PC-3 (cell line): ENCODE measurements around the gene COG3. TPM values are rescaled to one million over a fixed set of nuclear protein-coding genes. Genes with fewer than 3 reads are reported as not detected.

Experiments
- ATAC-seq: fragments of 200-7000 bp; cut with Tn5 transposase; 2 replicates; pipeline ENCODE4 v1.9.1; 2020; ENCODE audit warnings: mild to moderate bottlenecking, moderate library complexity
- BruUV-seq: library from RNA; stranded (reverse); fragments of 400-500 nt; replicated peaks from 2 replicates; lab custom pipeline; 2021; lab: Mats Ljungman, UMichigan
- CTCF ChIA-PET: fragments of 300-600 bp; sonication (Branson Sonifier 250); formaldehyde crosslinking; loops from one replicate; lab custom pipeline; 2022; ENCODE audit warnings: antibody characterized with exemption; lab: Charles Lee
- POLR2A ChIA-PET: fragments of 300-600 bp; sonication (Branson Sonifier 250); formaldehyde crosslinking; loops from one replicate; lab custom pipeline; 2022; ENCODE audit warnings: antibody characterized with exemption; ENCODE audit not compliant: unreplicated experiment; lab: Charles Lee
- DNase-seq: peaks from one replicate; pipeline ENCODE4 v3.0.0-alpha.2; 2015
- H2AFZ ChIP-seq: fragments of 300-600 bp; sonication (generic); 2 replicates; pipeline ENCODE4 v1.6.0; 2016; ENCODE audit warnings: antibody characterized with exemption, low read length
- H3F3A ChIP-seq: fragments of 300-600 bp; sonication (generic); one replicate; pipeline ENCODE4 v1.6.0; 2017; ENCODE audit warnings: antibody characterized with exemption, low read length, control low read depth, mild to moderate bottlenecking; ENCODE audit not compliant: unreplicated experiment
- H3K27ac ChIP-seq: fragments of 300-600 bp; sonication (generic); 2 replicates; pipeline ENCODE4 v1.5.1; 2016; ENCODE audit warnings: mild to moderate bottlenecking, low read length
- H3K27me3 ChIP-seq: fragments of 300-600 bp; sonication (generic); 2 replicates; pipeline ENCODE4 v1.6.1; 2016; ENCODE audit warnings: low read length, mixed read lengths
- H3K36me3 ChIP-seq: fragments of 300-600 bp; sonication (generic); 2 replicates; pipeline ENCODE4 v1.6.1; 2016; ENCODE audit warnings: low read depth, mixed run types, low read length, mixed read lengths
- H3K4me1 ChIP-seq: fragments of 300-600 bp; sonication (generic); 2 replicates; pipeline ENCODE4 v1.5.1; 2016; ENCODE audit warnings: low read length; ENCODE audit not compliant: insufficient read depth
- H3K4me2 ChIP-seq: fragments of 300-600 bp; sonication (generic); 2 replicates; pipeline ENCODE4 v1.6.0; 2016; ENCODE audit warnings: low read length
- H3K4me3 ChIP-seq: fragments of 300-600 bp; sonication (generic); 2 replicates; pipeline ENCODE4 v1.5.1; 2016; ENCODE audit warnings: mild to moderate bottlenecking, low read length, mixed read lengths
- H3K79me2 ChIP-seq: fragments of 300-600 bp; sonication (generic); 2 replicates; pipeline ENCODE4 v1.6.1; 2017; ENCODE audit warnings: low read length, mixed read lengths
- H3K9ac ChIP-seq: fragments of 300-600 bp; sonication (generic); 2 replicates; pipeline ENCODE4 v1.6.0; 2016; ENCODE audit warnings: mild to moderate bottlenecking, low read length
- H3K9me2 ChIP-seq: fragments of 300-600 bp; sonication (generic); replicated peaks from 2 replicates; pipeline ENCODE4 v1.6.1; 2016; ENCODE audit warnings: mixed run types, low read length, mixed read lengths
- H3K9me3 ChIP-seq: fragments of 300-600 bp; sonication (generic); 2 replicates; pipeline ENCODE4 v1.6.1; 2016; ENCODE audit warnings: low read length, mixed read lengths
- H4K20me1 ChIP-seq: fragments of 300-600 bp; sonication (generic); 2 replicates; pipeline ENCODE4 v1.6.1; 2016; ENCODE audit warnings: low read length, mixed read lengths
- CTCF ChIP-seq: fragments of 300-600 bp; sonication (generic); conservative IDR thresholded peaks from 2 replicates; pipeline ENCODE4 v1.5.1; 2017; ENCODE audit warnings: antibody characterized with exemption, low read depth, mild to moderate bottlenecking, low read length
- EZH2 ChIP-seq: fragments of 300-600 bp; sonication (generic); IDR thresholded peaks from one replicate; pipeline ENCODE4 v1.6.1; 2017; ENCODE audit warnings: antibody characterized with exemption, mild to moderate bottlenecking, low read length; ENCODE audit not compliant: unreplicated experiment
- EZH2phosphoT487 ChIP-seq: fragments of 300-600 bp; sonication (generic); IDR thresholded peaks from 2 replicates; pipeline ENCODE4 v1.6.1; 2018; ENCODE audit warnings: mild to moderate bottlenecking, antibody characterized with exemption, low read length, borderline replicate concordance
- intact Hi-C: fragments of 100-400 bp; cut with micrococcal nuclease; formaldehyde crosslinking; loops from 2 replicates; pipeline ENCODE4 v1.9.0; 2023
- total RNA-seq: library from RNA; depleted of rRNA; stranded (reverse); fragments of >200 nt; gene quantifications from 2 replicates; pipeline ENCODE4 v1.2.3, GENCODE V29; 2014

Gene COG3
- total RNA-seq, 1 experiment from 2014 or later, result 28.8 TPM

- H3K4me3 ChIP-seq, result no peak overlapping the region
- H3K4me2 ChIP-seq, result no peak overlapping the region
- peaks cover 12% of the 10 kb centered on the region for H3K4me1 ChIP-seq
- no peak overlapping the region for H2AFZ ChIP-seq
- peaks cover 4% of the 10 kb centered on the region; the same call in 1 of the 2 replicates for H4K20me1 ChIP-seq
- H3K36me3 ChIP-seq, result no peaks in the 10 kb centered on the region; the same call in none of the 2 replicates
- no peak overlapping the region for H3K9ac ChIP-seq
- intact Hi-C loops, result no loop called here
- no peaks in the 10 kb centered on the region for H3F3A ChIP-seq
- H3K9me3 ChIP-seq, result no peaks in the 10 kb centered on the region
- H3K79me2 ChIP-seq, result peaks cover 75% of the 10 kb centered on the region
- H3K27me3 ChIP-seq, result no peaks in the 10 kb centered on the region
- ATAC-seq (no peak), DNase-seq (no peak)
- ChIA-PET CTCF (no interaction called here), POLR2A (no interaction called here)
- TF ChIP-seq EZH2 (no peak), CTCF (no peak), EZH2phosphoT487 (no peak)
- no peaks in the 10 kb centered on the region for H3K9me2 ChIP-seq
- no peak overlapping the region for H3K27ac ChIP-seq
- BruUV-seq, result no TSS peak
Observed at GRCh38 chr13:45473627-45474026, 8.9 kb downstream of the COG3 start.

DNA sequence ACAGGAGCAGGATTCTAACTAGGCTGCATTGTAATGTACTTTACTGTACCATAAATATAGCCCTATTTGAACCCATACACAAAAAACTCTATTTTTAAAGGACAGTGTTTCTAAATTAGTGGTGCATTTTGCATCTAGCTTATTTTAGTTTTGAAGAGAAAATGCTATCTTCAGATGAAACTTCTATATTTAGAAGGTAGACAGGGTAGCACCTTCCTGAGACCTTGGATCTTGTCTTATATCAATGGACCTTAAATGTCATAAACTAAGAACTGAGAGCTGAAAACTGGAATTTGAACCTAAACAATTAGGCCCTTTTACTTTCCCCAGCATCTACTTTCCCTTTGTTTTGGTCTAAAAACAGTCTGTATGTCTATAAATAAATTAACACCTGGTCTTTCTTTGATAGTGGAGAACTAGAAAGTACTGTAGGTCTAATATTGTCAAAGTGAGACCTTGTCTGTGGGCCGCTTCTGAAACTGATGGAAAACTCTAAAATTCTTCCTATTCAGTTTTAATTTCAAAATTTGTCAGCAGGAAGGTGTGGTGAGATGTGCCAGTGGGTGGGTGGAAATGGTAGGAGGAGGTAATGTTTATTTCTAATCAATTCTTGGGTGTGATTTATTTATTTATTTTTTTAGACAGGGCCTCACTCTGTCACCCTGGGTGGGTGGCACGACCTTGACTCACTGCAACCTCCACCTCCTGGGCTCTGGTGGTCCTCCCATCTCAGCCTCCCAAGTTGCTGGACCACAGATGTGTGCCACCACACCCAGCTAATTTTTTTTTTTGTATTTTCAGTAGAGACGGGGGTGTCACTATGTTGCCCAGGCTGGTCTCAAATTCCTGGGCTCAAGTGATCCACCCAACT lies 10.1 kb downstream of the COG3 start:
- Histone ChIP-seq H3K9me2 (no peaks in the 10 kb centered on the region), H3K4me3 (no peak overlapping the region), H3K36me3 (no peaks in the 10 kb centered on the region; the same call in none of the 2 replicates), H3K27me3 (no peaks in the 10 kb centered on the region), H4K20me1 (peaks cover 4% of the 10 kb centered on the region; the same call in 1 of the 2 replicates), H3F3A (no peaks in the 10 kb centered on the region), H3K9me3 (no peaks in the 10 kb centered on the region), H3K4me1 (peaks cover 9% of the 10 kb centered on the region), H3K9ac (no peak overlapping the region), H3K4me2 (no peak overlapping the region), H2AFZ (no peak overlapping the region), H3K79me2 (peaks cover 63% of the 10 kb centered on the region), H3K27ac (no peak overlapping the region)
- ChIA-PET CTCF (no interaction called here), POLR2A (no interaction called here)
- no peak for DNase-seq
- TF ChIP-seq EZH2phosphoT487 (no peak), EZH2 (no peak), CTCF (no peak)
- no TSS peak for BruUV-seq
- no peak for ATAC-seq
- intact Hi-C loops, result no loop called here

DNA sequence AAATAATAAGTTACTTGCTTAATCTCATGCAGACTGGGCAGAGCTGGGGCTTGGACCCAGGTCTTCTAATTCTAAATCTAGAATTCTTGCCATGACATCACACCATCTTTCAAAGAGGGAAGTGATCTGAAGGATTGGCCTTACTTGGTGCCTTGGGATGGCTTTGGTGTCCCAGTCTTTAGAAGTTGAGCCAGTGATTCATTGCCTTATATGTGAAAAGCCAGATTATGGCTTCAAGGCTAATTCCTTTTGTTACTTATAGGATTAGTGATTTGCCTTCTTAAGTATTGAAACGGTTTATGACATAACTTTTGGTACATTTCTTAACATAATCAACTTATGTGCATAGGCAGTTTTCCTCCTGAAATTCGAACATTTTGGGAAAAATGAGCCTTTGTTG lies 14.9 kb downstream of the COG3 start:
- peaks cover 22% of the 10 kb centered on the region for H3K4me1 ChIP-seq
- H2AFZ ChIP-seq, result no peak overlapping the region
- no peak for DNase-seq
- H4K20me1 ChIP-seq, result no peaks in the 10 kb centered on the region
- no peak overlapping the region for H3K27ac ChIP-seq
- TSS peak; percentile 6 for BruUV-seq
- H3K79me2 ChIP-seq, result peaks cover 17% of the 10 kb centered on the region
- no peak overlapping the region for H3K4me2 ChIP-seq
- H3K36me3 ChIP-seq, result peaks cover 10% of the 10 kb centered on the region; the same call in 1 of the 2 replicates
- POLR2A ChIA-PET, result no interaction called here
- no peaks in the 10 kb centered on the region for H3K9me2 ChIP-seq
- CTCF ChIA-PET, result no interaction called here
- intact Hi-C loops, result no loop called here
- H3K4me3 ChIP-seq, result no peak overlapping the region
- H3K9ac ChIP-seq, result no peak overlapping the region
- no peaks in the 10 kb centered on the region for H3K27me3 ChIP-seq
- peaks cover 9% of the 10 kb centered on the region for H3F3A ChIP-seq
- no peak for ATAC-seq
- no peaks in the 10 kb centered on the region for H3K9me3 ChIP-seq
- no peak for TF ChIP-seq CTCF
- TF ChIP-seq EZH2, result no peak
- TF ChIP-seq EZH2phosphoT487, result no peak
